ENCODE results near the gene WDPCP. TPM values are rescaled to one million over a fixed set of nuclear protein-coding genes. Genes with fewer than 3 reads are reported as not detected.

Gene WDPCP
- total and polyA plus RNA-seq, 2 donors (not counting 1 experiment from before 2014, with no cell fraction given): 5.6 to 22.8 TPM

DNA sequence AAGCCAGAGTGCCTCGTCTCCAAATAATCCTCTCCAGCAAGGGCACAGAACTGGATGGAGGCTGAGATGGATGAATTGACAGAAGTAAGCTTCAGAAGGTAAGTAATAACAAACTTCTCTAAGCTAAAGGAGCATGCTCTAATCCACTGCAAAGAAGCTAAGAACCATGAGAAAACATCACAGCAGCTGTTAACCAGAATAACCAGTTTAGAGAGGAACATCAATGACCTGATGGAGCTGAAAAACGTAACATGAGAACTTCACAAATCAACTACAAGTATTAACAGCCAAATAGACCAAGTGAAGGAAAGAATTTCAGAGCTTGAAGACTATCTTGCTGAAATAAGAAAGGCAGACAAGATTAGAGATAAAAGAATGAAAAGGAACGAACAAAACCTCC is 32.3 kb downstream of the WDPCP start:
- Mint-ChIP-seq H3K27ac (no peak overlapping the region), H3K27me3 (no peaks in the 10 kb centered on the region), H3K4me1 (no peaks in the 10 kb centered on the region), H3K4me3 (no peak overlapping the region), H3K9me3 (ENCODE audit: insufficient read depth) (peaks cover 17% of the 10 kb centered on the region)
- POLR2A ChIA-PET: no interaction called here
- no peak overlapping the region for H3K27ac ChIP-seq (ENCODE audit: low read length in 2 of 2)
- H3K9ac ChIP-seq (ENCODE audit: low read length): no peak overlapping the region
- no peak overlapping the region for H2AFZ ChIP-seq (ENCODE audit: insufficient read depth, low read depth, low read length, poor library complexity, severe bottlenecking)
- no peaks in the 10 kb centered on the region for H3K27me3 ChIP-seq (replicated peaks in 1 of 4; ENCODE audit: control extremely low read depth in 1 of 4, control insufficient read depth in 3 of 4, insufficient read depth in 4 of 4, low read length in 3 of 4)
- TF ChIP-seq, protein P1, sequence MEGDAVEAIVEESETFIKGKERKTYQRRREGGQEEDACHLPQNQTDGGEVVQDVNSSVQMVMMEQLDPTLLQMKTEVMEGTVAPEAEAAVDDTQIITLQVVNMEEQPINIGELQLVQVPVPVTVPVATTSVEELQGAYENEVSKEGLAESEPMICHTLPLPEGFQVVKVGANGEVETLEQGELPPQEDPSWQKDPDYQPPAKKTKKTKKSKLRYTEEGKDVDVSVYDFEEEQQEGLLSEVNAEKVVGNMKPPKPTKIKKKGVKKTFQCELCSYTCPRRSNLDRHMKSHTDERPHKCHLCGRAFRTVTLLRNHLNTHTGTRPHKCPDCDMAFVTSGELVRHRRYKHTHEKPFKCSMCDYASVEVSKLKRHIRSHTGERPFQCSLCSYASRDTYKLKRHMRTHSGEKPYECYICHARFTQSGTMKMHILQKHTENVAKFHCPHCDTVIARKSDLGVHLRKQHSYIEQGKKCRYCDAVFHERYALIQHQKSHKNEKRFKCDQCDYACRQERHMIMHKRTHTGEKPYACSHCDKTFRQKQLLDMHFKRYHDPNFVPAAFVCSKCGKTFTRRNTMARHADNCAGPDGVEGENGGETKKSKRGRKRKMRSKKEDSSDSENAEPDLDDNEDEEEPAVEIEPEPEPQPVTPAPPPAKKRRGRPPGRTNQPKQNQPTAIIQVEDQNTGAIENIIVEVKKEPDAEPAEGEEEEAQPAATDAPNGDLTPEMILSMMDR (IDR thresholded peaks at IDR 0.05): no peak
- no peak for TF ChIP-seq EZH2 (IDR thresholded peaks at IDR 0.05; ENCODE audit: borderline replicate concordance, insufficient read depth, low read depth, low read length, poor library complexity, severe bottlenecking)
- peaks cover 0 to 22% (median 5%) of the 10 kb centered on the region in 3 donors for H3K9me3 ChIP-seq (ENCODE audit: control extremely low read depth in 1 of 3, control insufficient read depth in 2 of 3, insufficient read depth in 1 of 3, low read length in 2 of 3)
- H3K4me1 ChIP-seq (ENCODE audit: control insufficient read depth in 2 of 2, insufficient read depth in 2 of 2, low read length in 2 of 2): no peaks in the 10 kb centered on the region
- ATAC-seq (ENCODE audit: low read depth) (no peak), DNase-seq (no peak)
- no CpG with 5 or more reads among the region's 3 CpGs for WGBS (ENCODE audit: insufficient coverage)
- CTCF ChIA-PET: no interaction called here
- no peaks in the 10 kb centered on the region for H4K20me1 ChIP-seq (ENCODE audit: control insufficient read depth, insufficient read depth, low read length, poor library complexity, severe bottlenecking)
- peaks cover 3% of the 10 kb centered on the region for H3K79me2 ChIP-seq (ENCODE audit: control insufficient read depth, insufficient read depth, low read length)
- peaks cover 2% of the 10 kb centered on the region in 2 experiments for H3K36me3 ChIP-seq (replicated peaks in 1 of 2; ENCODE audit: control extremely low read depth in 1 of 2, control insufficient read depth in 1 of 2, extremely low read depth in 1 of 2, insufficient read depth in 2 of 2, low read length in 1 of 2)
- no peak overlapping the region for H3K4me3 ChIP-seq (ENCODE audit: control extremely low read depth in 1 of 5, extremely low read depth in 1 of 5, insufficient read depth in 1 of 5, low read depth in 2 of 5, low read length in 4 of 5)
- H3K4me2 ChIP-seq (replicated peaks; ENCODE audit: low read depth, low read length, poor library complexity, severe bottlenecking): no peak overlapping the region
- intact Hi-C loops (cut with micrococcal nuclease): no loop called here

DNA sequence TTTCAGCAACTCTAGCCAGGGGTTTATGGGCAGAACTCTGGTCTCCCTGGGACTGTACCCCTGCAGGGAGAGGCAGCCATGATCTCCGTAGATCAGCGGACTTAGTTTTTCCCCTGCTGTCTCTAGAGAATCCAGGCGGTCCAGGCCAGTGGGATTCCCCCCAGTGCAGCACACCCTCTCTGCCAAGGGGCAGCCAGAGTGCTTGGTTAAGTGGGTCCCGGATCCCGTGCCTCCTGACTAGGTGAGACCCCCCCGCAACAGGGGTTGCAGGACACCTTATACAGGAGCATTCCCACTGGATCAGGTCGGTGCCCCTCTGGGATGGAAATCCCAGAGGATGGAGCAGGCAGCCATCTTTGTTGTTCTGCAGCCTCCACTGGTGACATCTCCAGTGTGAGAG is 33.0 kb downstream of the WDPCP start:
- Histone ChIP-seq H3K4me3 (ENCODE audit: control extremely low read depth in 1 of 5, extremely low read depth in 1 of 5, insufficient read depth in 1 of 5, low read depth in 2 of 5, low read length in 4 of 5) (no peak overlapping the region), H3K9me3 (ENCODE audit: control extremely low read depth in 1 of 3, control insufficient read depth in 2 of 3, insufficient read depth in 1 of 3, low read length in 2 of 3) (peaks cover 0 to 20% (median 4%) of the 10 kb centered on the region in 3 donors), H3K79me2 (ENCODE audit: control insufficient read depth, insufficient read depth, low read length) (peaks cover 3% of the 10 kb centered on the region), H4K20me1 (ENCODE audit: control insufficient read depth, insufficient read depth, low read length, poor library complexity, severe bottlenecking) (no peaks in the 10 kb centered on the region), H3K4me1 (ENCODE audit: control insufficient read depth in 2 of 2, insufficient read depth in 2 of 2, low read length in 2 of 2) (no peaks in the 10 kb centered on the region), H3K27ac (ENCODE audit: low read length in 2 of 2) (no peak overlapping the region), H3K36me3 (replicated peaks in 1 of 2; ENCODE audit: control extremely low read depth in 1 of 2, control insufficient read depth in 1 of 2, extremely low read depth in 1 of 2, insufficient read depth in 2 of 2, low read length in 1 of 2) (peaks cover 2% of the 10 kb centered on the region in 2 experiments), H3K27me3 (replicated peaks in 1 of 4; ENCODE audit: control extremely low read depth in 1 of 4, control insufficient read depth in 3 of 4, insufficient read depth in 4 of 4, low read length in 3 of 4) (no peaks in the 10 kb centered on the region), H3K9ac (ENCODE audit: low read length) (no peak overlapping the region), H3K4me2 (replicated peaks; ENCODE audit: low read depth, low read length, poor library complexity, severe bottlenecking) (no peak overlapping the region), H2AFZ (ENCODE audit: insufficient read depth, low read depth, low read length, poor library complexity, severe bottlenecking) (no peak overlapping the region)
- 99% methylated on average over 7 of the region's 7 CpGs for WGBS (ENCODE audit: insufficient coverage)
- ChIA-PET POLR2A (no interaction called here), CTCF (no interaction called here)
- Mint-ChIP-seq H3K4me3 (no peak overlapping the region), H3K4me1 (peaks cover 1% of the 10 kb centered on the region), H3K9me3 (ENCODE audit: insufficient read depth) (peaks cover 17% of the 10 kb centered on the region), H3K27me3 (no peaks in the 10 kb centered on the region), H3K27ac (no peak overlapping the region)
- TF ChIP-seq EZH2 (IDR thresholded peaks at IDR 0.05; ENCODE audit: borderline replicate concordance, insufficient read depth, low read depth, low read length, poor library complexity, severe bottlenecking): no peak
- TF ChIP-seq, protein P1 (IDR thresholded peaks at IDR 0.05): no peak
- ATAC-seq (ENCODE audit: low read depth): no peak
- intact Hi-C loops (cut with micrococcal nuclease): no loop called here
- no peak for DNase-seq

All from B cell (primary cell).